Mesenchymal stem cell (in vitro differentiated cells and primary cell): ENCODE results near the gene PPIL1.

Source experiments
- DNase-seq: peaks from one replicate; pipeline ENCODE4 v3.0.0-alpha.2; 2013
- H2AFZ ChIP-seq: one replicate; pipeline ENCODE4 v1.6.1; 2013; ENCODE audit warnings: low read depth, mild to moderate bottlenecking, control low read depth, inconsistent platforms, low read length, moderate library complexity
- H2AK5ac ChIP-seq: 2 replicates; pipeline ENCODE4 v1.6.1; 2013; ENCODE audit warnings: low read length, moderate library complexity, mild to moderate bottlenecking, inconsistent platforms; ENCODE audit not compliant: severe bottlenecking
- H2BK120ac ChIP-seq: one replicate; pipeline ENCODE4 v1.6.1; 2013; ENCODE audit warnings: low read depth, mild to moderate bottlenecking, inconsistent platforms, low read length, moderate library complexity
- H2BK12ac ChIP-seq, 2 experiments: one replicate each; pipeline ENCODE4 v1.6.1; 2013; ENCODE audit warnings: inconsistent platforms in 2 of 2, low read length in 2 of 2, mild to moderate bottlenecking in 2 of 2, moderate library complexity in 2 of 2, control low read depth in 1 of 2
- H2BK15ac ChIP-seq: one replicate; pipeline ENCODE4 v1.6.1; 2013; ENCODE audit warnings: mild to moderate bottlenecking, low read depth, inconsistent platforms; ENCODE audit not compliant: poor library complexity, severe bottlenecking
- H2BK5ac ChIP-seq: 2 replicates; pipeline ENCODE4 v1.6.1; 2013; ENCODE audit warnings: low read depth, mild to moderate bottlenecking, low read length, control low read depth, inconsistent platforms; ENCODE audit not compliant: poor library complexity, severe bottlenecking
- H3K14ac ChIP-seq, 2 experiments: one replicate each; pipeline ENCODE4 v1.6.1; 2013; ENCODE audit warnings: inconsistent platforms in 2 of 2, low read length in 2 of 2, control low read depth in 1 of 2, mild to moderate bottlenecking in 1 of 2, moderate library complexity in 1 of 2
- H3K18ac ChIP-seq, 2 experiments: one replicate each; pipeline ENCODE4 v1.6.1; 2013; ENCODE audit warnings: inconsistent platforms in 2 of 2, low read length in 2 of 2, control low read depth in 1 of 2, low read depth in 1 of 2, mild to moderate bottlenecking in 1 of 2
- H3K23ac ChIP-seq, 2 experiments: one replicate each; pipeline ENCODE4 v1.6.1; 2013; ENCODE audit warnings: inconsistent platforms in 2 of 2, low read length in 2 of 2, mild to moderate bottlenecking in 2 of 2, moderate library complexity in 2 of 2, control low read depth in 1 of 2
- H3K27ac ChIP-seq: 2 replicates; pipeline ENCODE4 v1.5.1; 2013; ENCODE audit warnings: mild to moderate bottlenecking, moderate library complexity, low read length, control low read depth, inconsistent platforms; ENCODE audit not compliant: poor library complexity, severe bottlenecking
- H3K27me3 ChIP-seq, 2 experiments: 2 replicates each; pipeline versions ENCODE4 v1.6.1 to v1.7.0; 2013; ENCODE audit warnings: low read length in 2 of 2, mild to moderate bottlenecking in 2 of 2, moderate library complexity in 2 of 2, control low read depth in 1 of 2, inconsistent platforms in 1 of 2; ENCODE audit not compliant: control insufficient read depth in 1 of 2, insufficient read depth in 1 of 2
- H3K36me3 ChIP-seq, 2 experiments: 2 replicates each; pipeline versions ENCODE4 v1.6.1 to v1.7.0; 2013; ENCODE audit warnings: low read length in 2 of 2, control low read depth in 1 of 2, inconsistent platforms in 1 of 2, low read depth in 1 of 2, mild to moderate bottlenecking in 1 of 2; ENCODE audit not compliant: insufficient read depth in 2 of 2, control insufficient read depth in 1 of 2
- H3K4ac ChIP-seq, 2 experiments: one replicate each; pipeline ENCODE4 v1.6.1; 2013; ENCODE audit warnings: inconsistent platforms in 2 of 2, low read length in 2 of 2, mild to moderate bottlenecking in 2 of 2, moderate library complexity in 2 of 2, control low read depth in 1 of 2, low read depth in 1 of 2
- H3K4me1 ChIP-seq: 2 replicates; pipeline ENCODE4 v1.6.1; 2013; ENCODE audit warnings: low read depth, low read length, control low read depth; ENCODE audit not compliant: control insufficient read depth, insufficient read depth
- H3K4me2 ChIP-seq: 2 replicates; pipeline ENCODE4 v1.6.1; 2013; ENCODE audit warnings: low read length, mild to moderate bottlenecking, inconsistent platforms; ENCODE audit not compliant: poor library complexity, severe bottlenecking
- H3K4me3 ChIP-seq, 2 experiments: 2 replicates each; pipeline versions ENCODE4 v1.5.1 to v1.7.0; 2013; ENCODE audit warnings: low read length in 2 of 2, mild to moderate bottlenecking in 2 of 2, control low read depth in 1 of 2, low read depth in 1 of 2; ENCODE audit not compliant: insufficient read depth in 1 of 2
- H3K79me1 ChIP-seq: replicated peaks from 2 replicates; pipeline ENCODE4 v1.6.1; 2013; ENCODE audit warnings: mild to moderate bottlenecking, control low read depth, low read length, inconsistent platforms; ENCODE audit not compliant: poor library complexity, severe bottlenecking
- H3K9ac ChIP-seq: 2 replicates; pipeline ENCODE4 v1.7.0; 2013; ENCODE audit warnings: mild to moderate bottlenecking, low read length, moderate library complexity
- H3K9me3 ChIP-seq: 2 replicates; pipeline ENCODE4 v1.7.0; 2013; ENCODE audit warnings: mild to moderate bottlenecking, low read length; ENCODE audit not compliant: control insufficient read depth
- H4K8ac ChIP-seq: one replicate; pipeline ENCODE4 v1.6.1; 2013; ENCODE audit warnings: inconsistent platforms, mild to moderate bottlenecking, low read length, moderate library complexity
- H4K91ac ChIP-seq: one replicate; pipeline ENCODE4 v1.6.1; 2013; ENCODE audit warnings: mild to moderate bottlenecking, low read length, inconsistent platforms
- WGBS: methylation state at CpG from one replicate; pipeline ENCODE4 v1.1.7; 2013; ENCODE audit warnings: mixed read lengths; 5-methylcytosine and 5-hydroxymethylcytosine counted together

PPIL1 gene

GRCh38 chr6:36838896-36839748 is 35.5 kb downstream of the PPIL1 start, which contains the start of gene CPNE5:
Gene CPNE5 (minus strand): TSS chr6:36839444. CDS start chr6:36839377, 67 bp downstream.
- Histone ChIP-seq H3K4ac (no peak within 1 kb of the TSS), H3K36me3 (no peaks in the 10 kb centered on the region), H3K9ac (no peak within 1 kb of the TSS), H3K14ac (no peak within 1 kb of the TSS), H3K27me3 (peaks cover 45 to 78% of the 10 kb centered on the region in 2 experiments), H2BK120ac (peak within 1 kb of the TSS; percentile 24), H3K4me1 (peaks cover 20% of the 10 kb centered on the region), H3K23ac (peak within 1 kb of the TSS in 1 of 2 experiments; percentile 1), H4K91ac (no peak within 1 kb of the TSS), H3K4me3 (peak within 1 kb of the TSS; percentile 49 to 67), H2BK5ac (no peak within 1 kb of the TSS), H3K4me2 (peak within 1 kb of the TSS; percentile 86), H3K79me1 (no peaks in the 10 kb centered on the region), H2AK5ac (no peak within 1 kb of the TSS), H3K18ac (peak within 1 kb of the TSS; percentile 10 to 15), H3K27ac (no peak within 1 kb of the TSS), H2BK15ac (peak within 1 kb of the TSS; percentile 23), H3K9me3 (no peaks in the 10 kb centered on the region), H2BK12ac (no peak within 1 kb of the TSS), H2AFZ (no peak within 1 kb of the TSS), H4K8ac (peak within 1 kb of the TSS; percentile 27)
- WGBS, result 6% methylated on average over 37 of the region's 57 CpGs
- no peak for DNase-seq

GRCh38 chr6:36837686-36838085 is 36.9 kb downstream of the PPIL1 start:
- H2AK5ac ChIP-seq, result no peak overlapping the region
- no peak overlapping the region for H3K14ac ChIP-seq
- no peak overlapping the region for H3K4me2 ChIP-seq
- H4K91ac ChIP-seq, result no peak overlapping the region
- no peak overlapping the region for H3K4ac ChIP-seq
- no peak overlapping the region for H3K9ac ChIP-seq
- H2BK120ac ChIP-seq, result no peak overlapping the region
- H4K8ac ChIP-seq, result no peak overlapping the region
- peaks cover 2% of the 10 kb centered on the region for H3K9me3 ChIP-seq
- H3K36me3 ChIP-seq, result no peaks in the 10 kb centered on the region
- no peak overlapping the region for H2BK15ac ChIP-seq
- no peak overlapping the region for H3K18ac ChIP-seq
- DNase-seq, result no peak
- H2AFZ ChIP-seq, result no peak overlapping the region
- no peak overlapping the region for H2BK12ac ChIP-seq
- peaks cover 20% of the 10 kb centered on the region for H3K4me1 ChIP-seq
- no peaks in the 10 kb centered on the region for H3K79me1 ChIP-seq
- H3K4me3 ChIP-seq, result no peak overlapping the region
- H3K27me3 ChIP-seq, result peaks cover 45 to 78% of the 10 kb centered on the region in 2 experiments
- H3K23ac ChIP-seq, result no peak overlapping the region
- H2BK5ac ChIP-seq, result no peak overlapping the region
- 89% methylated on average over 6 of the region's 6 CpGs for WGBS
- H3K27ac ChIP-seq, result no peak overlapping the region

- Histone ChIP-seq H4K8ac (no peak overlapping the region), H3K9ac (no peak overlapping the region), H3K4me3 (no peak overlapping the region), H3K4me1 (peaks cover 20% of the 10 kb centered on the region), H3K36me3 (no peaks in the 10 kb centered on the region), H3K9me3 (peaks cover 6% of the 10 kb centered on the region), H2BK12ac (no peak overlapping the region), H3K23ac (no peak overlapping the region), H3K27me3 (peaks cover 45 to 83% of the 10 kb centered on the region in 2 experiments), H2AFZ (no peak overlapping the region), H3K27ac (no peak overlapping the region), H3K18ac (no peak overlapping the region), H2BK5ac (no peak overlapping the region), H4K91ac (no peak overlapping the region), H3K14ac (no peak overlapping the region), H2BK120ac (no peak overlapping the region), H3K4me2 (no peak overlapping the region), H2AK5ac (no peak overlapping the region), H3K79me1 (no peaks in the 10 kb centered on the region), H2BK15ac (no peak overlapping the region), H3K4ac (no peak overlapping the region)
- WGBS, result 96% methylated on average over 2 of the region's 2 CpGs
- no peak for DNase-seq
These were observed 37.6 kb downstream of the PPIL1 start for GRCh38 chr6:36837022-36837339.

- Histone ChIP-seq H3K27ac (no peak overlapping the region), H3K4me1 (peaks cover 20% of the 10 kb centered on the region), H3K4ac (no peak overlapping the region), H3K9ac (no peak overlapping the region), H3K4me2 (no peak overlapping the region), H2BK120ac (no peak overlapping the region), H2AK5ac (no peak overlapping the region), H2BK15ac (no peak overlapping the region), H3K23ac (no peak overlapping the region), H4K91ac (no peak overlapping the region), H2BK5ac (no peak overlapping the region), H4K8ac (no peak overlapping the region), H3K4me3 (no peak overlapping the region), H2BK12ac (no peak overlapping the region), H3K14ac (no peak overlapping the region), H2AFZ (no peak overlapping the region), H3K36me3 (no peaks in the 10 kb centered on the region), H3K18ac (no peak overlapping the region), H3K79me1 (no peaks in the 10 kb centered on the region), H3K9me3 (peaks cover 6% of the 10 kb centered on the region), H3K27me3 (peaks cover 45 to 85% of the 10 kb centered on the region in 2 experiments)
- WGBS, result 47% methylated on average over 3 of the region's 3 CpGs
- no peak for DNase-seq
These were observed 38.2 kb downstream of the PPIL1 start for GRCh38 chr6:36836111-36837021.
